ENCODE results near the gene RAI1. TPM values are rescaled to one million over a fixed set of nuclear protein-coding genes. Genes with fewer than 3 reads are reported as not detected.

Gene RAI1
- total RNA-seq, 1 donor from 2014 or later: 46.2 TPM

DNA sequence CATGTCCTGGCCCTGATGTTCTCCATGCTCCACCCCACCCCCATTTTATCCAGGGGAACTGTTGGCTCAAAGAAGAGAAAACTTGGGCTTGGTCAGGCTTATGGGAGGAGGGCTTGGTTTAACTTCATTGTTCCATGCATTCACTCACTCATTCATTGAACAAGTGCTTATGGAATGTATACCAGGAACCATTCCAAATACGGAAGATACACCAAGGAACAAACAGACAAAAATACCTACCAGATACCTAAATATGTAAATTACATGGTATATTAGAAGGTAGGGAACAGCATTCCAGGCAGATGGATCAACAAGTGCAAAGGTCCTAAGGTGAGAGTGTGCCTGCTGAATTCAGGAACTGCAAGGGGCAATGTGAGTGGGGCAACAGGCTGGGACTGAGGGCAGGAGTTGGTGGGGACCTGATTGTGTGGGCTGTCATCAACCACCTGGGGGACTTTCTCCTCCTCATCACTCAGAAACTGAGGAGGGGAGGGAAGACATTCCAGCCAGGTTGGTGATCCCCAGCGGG lies 39.9 kb downstream of the RAI1 start:
- peaks cover 43% of the 10 kb centered on the region for H3K4me1 Mint-ChIP-seq (ENCODE audit: unreplicated experiment)
- no peaks in the 10 kb centered on the region for H3K9me3 Mint-ChIP-seq (ENCODE audit: unreplicated experiment)

DNA sequence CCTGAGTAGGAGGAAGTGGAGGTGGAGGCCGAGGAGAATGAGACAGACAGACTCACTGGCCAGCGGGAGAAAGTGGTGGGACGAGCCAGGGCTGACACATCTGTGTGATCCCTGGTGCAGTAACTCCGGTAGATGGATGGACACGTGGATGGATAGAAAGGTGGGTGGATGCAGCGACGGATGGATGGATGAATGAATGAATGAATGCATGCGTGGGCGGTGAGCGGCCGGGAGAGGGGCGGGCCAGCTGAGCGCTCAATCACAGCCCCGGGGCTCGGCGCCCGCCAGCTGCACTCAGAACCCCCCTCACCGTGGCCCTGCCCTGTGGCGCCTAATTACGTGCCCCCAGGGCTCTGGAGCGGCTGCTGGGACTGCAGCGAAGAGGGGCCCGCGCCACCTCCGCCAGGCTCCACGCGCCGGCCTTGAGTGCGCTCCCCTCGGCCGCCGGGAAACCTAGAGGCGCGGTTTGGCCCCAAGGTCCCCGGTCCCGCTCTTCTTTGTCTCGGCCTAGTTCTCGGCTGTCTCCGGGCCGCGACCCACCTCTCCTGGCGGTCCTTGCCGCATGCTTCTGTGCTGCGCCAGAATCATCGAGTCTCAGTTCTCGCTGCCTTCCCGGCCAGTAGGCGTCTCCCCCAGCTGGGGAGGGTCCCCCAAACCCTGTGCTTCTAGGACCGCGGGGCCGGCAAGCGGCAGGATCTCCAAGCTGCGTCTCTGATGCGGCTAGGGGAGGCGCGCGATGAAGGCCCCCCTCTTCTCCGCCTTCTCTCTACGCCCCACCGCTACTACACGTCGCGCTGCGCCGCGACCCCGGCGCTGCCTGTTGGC lies 41.0 kb downstream of the RAI1 start:
- H3K27ac Mint-ChIP-seq (ENCODE audit: unreplicated experiment): peak overlapping the region; percentile 5
- peaks cover 37% of the 10 kb centered on the region for H3K36me3 Mint-ChIP-seq (ENCODE audit: low read depth, unreplicated experiment)
- no peaks in the 10 kb centered on the region for H3K9me3 Mint-ChIP-seq (ENCODE audit: unreplicated experiment)
- H3K4me1 Mint-ChIP-seq (ENCODE audit: unreplicated experiment): peaks cover 44% of the 10 kb centered on the region
- H3K4me3 Mint-ChIP-seq (ENCODE audit: unreplicated experiment): peak overlapping the region; percentile 90
- peak; percentile 25 for DNase-seq (ENCODE audit: low spot score)
- TF ChIP-seq, protein P1, sequence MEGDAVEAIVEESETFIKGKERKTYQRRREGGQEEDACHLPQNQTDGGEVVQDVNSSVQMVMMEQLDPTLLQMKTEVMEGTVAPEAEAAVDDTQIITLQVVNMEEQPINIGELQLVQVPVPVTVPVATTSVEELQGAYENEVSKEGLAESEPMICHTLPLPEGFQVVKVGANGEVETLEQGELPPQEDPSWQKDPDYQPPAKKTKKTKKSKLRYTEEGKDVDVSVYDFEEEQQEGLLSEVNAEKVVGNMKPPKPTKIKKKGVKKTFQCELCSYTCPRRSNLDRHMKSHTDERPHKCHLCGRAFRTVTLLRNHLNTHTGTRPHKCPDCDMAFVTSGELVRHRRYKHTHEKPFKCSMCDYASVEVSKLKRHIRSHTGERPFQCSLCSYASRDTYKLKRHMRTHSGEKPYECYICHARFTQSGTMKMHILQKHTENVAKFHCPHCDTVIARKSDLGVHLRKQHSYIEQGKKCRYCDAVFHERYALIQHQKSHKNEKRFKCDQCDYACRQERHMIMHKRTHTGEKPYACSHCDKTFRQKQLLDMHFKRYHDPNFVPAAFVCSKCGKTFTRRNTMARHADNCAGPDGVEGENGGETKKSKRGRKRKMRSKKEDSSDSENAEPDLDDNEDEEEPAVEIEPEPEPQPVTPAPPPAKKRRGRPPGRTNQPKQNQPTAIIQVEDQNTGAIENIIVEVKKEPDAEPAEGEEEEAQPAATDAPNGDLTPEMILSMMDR (IDR thresholded peaks at IDR 0.05; ENCODE audit: unreplicated experiment): no peak
- peaks cover 39% of the 10 kb centered on the region for H3K27me3 Mint-ChIP-seq (ENCODE audit: unreplicated experiment)

More for the DNA sequence above, 39.9 kb downstream of the RAI1 start:
- TF ChIP-seq, protein P1 (IDR thresholded peaks at IDR 0.05; ENCODE audit: unreplicated experiment): no peak
- H3K36me3 Mint-ChIP-seq (ENCODE audit: low read depth, unreplicated experiment): peaks cover 36% of the 10 kb centered on the region
- peak overlapping the region; percentile 70 for H3K4me3 Mint-ChIP-seq (ENCODE audit: unreplicated experiment)
- no peak for DNase-seq (ENCODE audit: low spot score)
- peaks cover 44% of the 10 kb centered on the region for H3K27me3 Mint-ChIP-seq (ENCODE audit: unreplicated experiment)
- peak overlapping the region; percentile 17 for H3K27ac Mint-ChIP-seq (ENCODE audit: unreplicated experiment)

DNA sequence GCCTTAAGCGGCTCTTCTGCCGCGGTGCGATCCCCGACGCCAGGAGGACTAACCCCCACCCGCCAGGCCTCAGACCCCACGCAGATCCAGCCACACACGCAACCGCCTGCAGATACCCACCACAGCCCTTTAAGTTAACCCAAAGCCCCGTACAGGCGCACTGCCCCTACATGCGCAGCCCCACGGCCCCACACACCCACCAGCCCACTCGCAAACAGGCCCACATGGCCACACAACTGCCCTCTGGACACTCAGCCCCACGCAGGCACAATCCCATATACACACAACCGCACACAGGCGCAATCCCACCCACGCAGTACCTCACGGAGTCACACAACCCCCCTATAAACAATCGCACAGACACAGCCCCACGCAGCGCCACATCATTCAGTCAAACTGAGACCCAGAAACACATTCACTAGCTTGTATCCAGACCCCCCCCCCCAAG lies 41.7 kb downstream of the RAI1 start:
- TF ChIP-seq, protein P1 (IDR thresholded peaks at IDR 0.05; ENCODE audit: unreplicated experiment): no peak
- H3K27me3 Mint-ChIP-seq (ENCODE audit: unreplicated experiment): peaks cover 34% of the 10 kb centered on the region
- peak overlapping the region; percentile 70 for H3K27ac Mint-ChIP-seq (ENCODE audit: unreplicated experiment)
- H3K4me3 Mint-ChIP-seq (ENCODE audit: unreplicated experiment): peak overlapping the region; percentile 90
- DNase-seq (ENCODE audit: low spot score): no peak
- peaks cover 33% of the 10 kb centered on the region for H3K36me3 Mint-ChIP-seq (ENCODE audit: low read depth, unreplicated experiment)
- no peaks in the 10 kb centered on the region for H3K9me3 Mint-ChIP-seq (ENCODE audit: unreplicated experiment)
- peaks cover 46% of the 10 kb centered on the region for H3K4me1 Mint-ChIP-seq (ENCODE audit: unreplicated experiment)

DNA sequence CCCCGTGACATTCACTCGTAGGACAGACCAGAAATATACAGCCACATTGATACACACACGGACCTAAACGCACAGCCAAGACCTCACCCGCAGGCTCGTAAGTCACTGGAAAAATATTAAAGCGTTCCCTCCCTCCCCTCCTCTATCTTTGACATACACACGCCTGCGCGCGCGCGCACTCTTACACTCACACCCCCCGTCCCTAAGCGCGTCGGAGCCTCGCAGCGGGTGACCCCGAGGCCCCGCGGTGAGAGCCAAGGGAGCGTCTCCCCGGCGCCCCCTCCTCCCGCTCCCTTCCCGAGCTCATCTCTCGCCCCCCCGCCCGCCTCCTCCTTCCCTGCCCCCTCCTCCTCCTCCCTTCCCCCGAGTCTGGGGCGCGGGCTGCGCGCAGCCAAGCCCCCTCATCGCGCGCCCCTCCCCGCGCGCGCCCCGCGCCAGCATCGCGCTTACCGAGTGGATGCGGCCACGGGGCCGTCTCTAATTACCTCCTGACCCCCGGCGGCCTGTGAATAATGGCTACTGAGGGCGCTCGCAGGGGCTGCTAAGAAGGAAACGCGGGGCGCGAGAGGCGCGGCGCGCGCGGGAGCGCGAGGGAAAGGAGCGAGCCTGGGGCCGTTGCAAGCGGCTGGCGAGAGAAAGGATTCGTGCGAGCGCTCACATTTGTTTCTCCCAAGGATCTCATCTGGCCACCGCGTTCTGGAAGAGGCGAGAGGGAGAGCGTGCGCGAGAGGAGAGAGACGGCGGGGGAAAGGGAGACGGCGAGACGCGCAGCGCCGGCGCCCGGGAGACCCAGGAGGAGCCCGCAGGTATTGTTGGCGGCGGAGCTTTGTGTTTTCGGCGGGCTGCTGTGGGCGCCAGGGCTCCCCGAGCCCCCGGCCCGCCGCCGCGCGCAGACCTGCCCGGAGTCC lies 42.4 kb downstream of the RAI1 start:
- no peaks in the 10 kb centered on the region for H3K9me3 Mint-ChIP-seq (ENCODE audit: unreplicated experiment)
- peaks cover 49% of the 10 kb centered on the region for H3K4me1 Mint-ChIP-seq (ENCODE audit: unreplicated experiment)
- H3K36me3 Mint-ChIP-seq (ENCODE audit: low read depth, unreplicated experiment): peaks cover 32% of the 10 kb centered on the region
- peak overlapping the region; percentile 70 for H3K27ac Mint-ChIP-seq (ENCODE audit: unreplicated experiment)
- H3K27me3 Mint-ChIP-seq (ENCODE audit: unreplicated experiment): peaks cover 29% of the 10 kb centered on the region
- H3K4me3 Mint-ChIP-seq (ENCODE audit: unreplicated experiment): peak overlapping the region; percentile 91
- peak; percentile 33 for DNase-seq (ENCODE audit: low spot score)
- TF ChIP-seq, protein P1 (IDR thresholded peaks at IDR 0.05; ENCODE audit: unreplicated experiment): no peak

Data from endothelial cell (in vitro differentiated cells).